DND-41 (cell line): Measurements from ENCODE around the gene FUT9.

ENCODE experiments used
- ATAC-seq: fragments of 200-7000 bp; cut with Tn5 transposase; 3 replicates; pipeline ENCODE4 v1.9.1; 2021; ENCODE audit warnings: low read depth; ENCODE audit not compliant: insufficient read depth
- DNase-seq: peaks from one replicate; pipeline ENCODE4 v3.0.0-alpha.2; 2020
- H2AFZ ChIP-seq: 2 replicates; pipeline ENCODE4 v1.6.0; 2012; ENCODE audit warnings: low read depth, low read length
- H3K27ac ChIP-seq: 2 replicates; pipeline ENCODE4 v1.5.1; 2012; ENCODE audit warnings: low read length, inconsistent platforms
- H3K27me3 ChIP-seq: fragments of 200-600 bp; sonication (generic); 2 replicates; pipeline ENCODE4 v1.6.0; 2012; ENCODE audit warnings: low read length, mild to moderate bottlenecking, inconsistent platforms; ENCODE audit not compliant: insufficient read depth, poor library complexity
- H3K36me3 ChIP-seq: 2 replicates; pipeline ENCODE4 v1.5.1; 2012; ENCODE audit warnings: low read length, inconsistent platforms; ENCODE audit not compliant: insufficient read depth
- H3K4me1 ChIP-seq: 2 replicates; pipeline ENCODE4 v1.5.1; 2012; ENCODE audit warnings: mild to moderate bottlenecking, low read length; ENCODE audit not compliant: insufficient read depth
- H3K4me2 ChIP-seq: 2 replicates; pipeline ENCODE4 v1.6.0; 2012; ENCODE audit warnings: mild to moderate bottlenecking, moderate library complexity, low read length, inconsistent platforms; ENCODE audit not compliant: insufficient read depth
- H3K4me3 ChIP-seq, 2 experiments: fragments of 200-600 bp in 1 of 2; shearing (Covaris generic) in 1 of 2; 2 replicates each; pipeline ENCODE4 v1.5.1; 2012 to 2016; ENCODE audit warnings: inconsistent platforms in 2 of 2, low read length in 2 of 2, mild to moderate bottlenecking in 2 of 2, low read depth in 1 of 2, moderate library complexity in 1 of 2
- H3K79me2 ChIP-seq: 2 replicates; pipeline ENCODE4 v1.6.0; 2012; ENCODE audit warnings: low read length, inconsistent platforms; ENCODE audit not compliant: insufficient read depth
- H3K9ac ChIP-seq: 2 replicates; pipeline ENCODE4 v1.6.0; 2012; ENCODE audit warnings: low read depth, mild to moderate bottlenecking, inconsistent platforms, low read length, moderate library complexity
- H3K9me3 ChIP-seq: 2 replicates; pipeline ENCODE4 v1.5.1; 2012; ENCODE audit warnings: low read length, moderate library complexity, mild to moderate bottlenecking, inconsistent platforms; ENCODE audit not compliant: insufficient read depth, severe bottlenecking
- H4K20me1 ChIP-seq: 2 replicates; pipeline ENCODE4 v1.6.0; 2012; ENCODE audit warnings: low read length; ENCODE audit not compliant: insufficient read depth
- CTCF ChIP-seq: IDR thresholded peaks from 2 replicates; pipeline ENCODE4 v1.5.1; 2012; ENCODE audit warnings: borderline replicate concordance, low read length, moderate library complexity, mild to moderate bottlenecking; ENCODE audit not compliant: poor library complexity, severe bottlenecking; ENCODE audit errors: extremely low read depth
- EZH2 ChIP-seq: IDR thresholded peaks from 3 replicates; pipeline ENCODE4 v1.6.1; 2012; ENCODE audit warnings: borderline replicate concordance, low read depth, mild to moderate bottlenecking, moderate library complexity, low read length, inconsistent platforms; ENCODE audit not compliant: severe bottlenecking

Gene FUT9

GRCh38 chr6:96157018-96157565, 141.3 kb downstream of the FUT9 start:
- peak overlapping the region; percentile 48 for H2AFZ ChIP-seq
- ATAC-seq (peak; percentile 74), DNase-seq (no peak)
- peak overlapping the region in 1 of 2 experiments; percentile 42; a peak in 3 of 4 replicates for H3K4me3 ChIP-seq
- H3K9me3 ChIP-seq: no peaks in the 10 kb centered on the region
- peak overlapping the region; percentile 48 for H3K4me2 ChIP-seq
- no peak for TF ChIP-seq EZH2
- no peak for TF ChIP-seq CTCF
- no peaks in the 10 kb centered on the region for H4K20me1 ChIP-seq
- H3K36me3 ChIP-seq: no peaks in the 10 kb centered on the region
- peak overlapping the region; percentile 50 for H3K9ac ChIP-seq
- no peaks in the 10 kb centered on the region for H3K27me3 ChIP-seq
- H3K79me2 ChIP-seq: no peaks in the 10 kb centered on the region
- H3K4me1 ChIP-seq: peaks cover 28% of the 10 kb centered on the region
- H3K27ac ChIP-seq: peak overlapping the region; percentile 84

- Histone ChIP-seq H4K20me1 (no peaks in the 10 kb centered on the region), H3K36me3 (no peaks in the 10 kb centered on the region), H3K4me1 (peaks cover 8% of the 10 kb centered on the region; the same call in 1 of the 2 replicates), H3K27me3 (no peaks in the 10 kb centered on the region), H3K27ac (no peak overlapping the region), H3K9ac (no peak overlapping the region), H3K4me3 (no peak overlapping the region), H2AFZ (no peak overlapping the region), H3K4me2 (no peak overlapping the region), H3K79me2 (no peaks in the 10 kb centered on the region), H3K9me3 (no peaks in the 10 kb centered on the region)
- no peak for DNase-seq
- no peak for ATAC-seq
- no peak for TF ChIP-seq EZH2
- no peak for TF ChIP-seq CTCF
Measured at GRCh38 chr6:96162711-96163120, 146.9 kb downstream of the FUT9 start.

- Histone ChIP-seq H2AFZ (no peak overlapping the region), H3K9ac (no peak overlapping the region), H4K20me1 (no peaks in the 10 kb centered on the region), H3K27me3 (no peaks in the 10 kb centered on the region), H3K9me3 (no peaks in the 10 kb centered on the region), H3K4me3 (no peak overlapping the region), H3K79me2 (no peaks in the 10 kb centered on the region), H3K4me1 (no peaks in the 10 kb centered on the region), H3K27ac (no peak overlapping the region), H3K4me2 (no peak overlapping the region), H3K36me3 (no peaks in the 10 kb centered on the region)
- DNase-seq (no peak), ATAC-seq (no peak)
- TF ChIP-seq CTCF: no peak
- TF ChIP-seq EZH2: no peak
Measured at GRCh38 chr6:96164802-96165201, 149.0 kb downstream of the FUT9 start.

- H3K79me2 ChIP-seq: no peaks in the 10 kb centered on the region
- H3K4me2 ChIP-seq: no peak overlapping the region
- H4K20me1 ChIP-seq: no peaks in the 10 kb centered on the region
- DNase-seq (no peak), ATAC-seq (no peak)
- H3K9me3 ChIP-seq: no peaks in the 10 kb centered on the region
- no peak overlapping the region for H3K4me3 ChIP-seq
- H3K27ac ChIP-seq: no peak overlapping the region
- no peaks in the 10 kb centered on the region for H3K4me1 ChIP-seq
- no peaks in the 10 kb centered on the region for H3K36me3 ChIP-seq
- no peaks in the 10 kb centered on the region for H3K27me3 ChIP-seq
- TF ChIP-seq EZH2: no peak
- no peak for TF ChIP-seq CTCF
- no peak overlapping the region for H3K9ac ChIP-seq
- H2AFZ ChIP-seq: no peak overlapping the region
Measured at GRCh38 chr6:96171112-96171511, 155.3 kb downstream of the FUT9 start.
